ENCODE data around the gene SLAMF9.

Gene SLAMF9

GRCh38 chr1:159934136-159935039 is 19.6 kb downstream of the SLAMF9 start:
- no peak overlapping the region for H3K4me3 ChIP-seq (ENCODE audit: low read depth, low read length)
- no peak for TF ChIP-seq CTCF (IDR thresholded peaks at IDR 0.05; ENCODE audit: borderline replicate concordance, insufficient read depth, low read depth, low read length)

- H3K4me3 ChIP-seq (ENCODE audit: low read depth, low read length): no peak overlapping the region
- TF ChIP-seq CTCF (IDR thresholded peaks at IDR 0.05; ENCODE audit: borderline replicate concordance, insufficient read depth, low read depth, low read length): no peak
Measured at GRCh38 chr1:159933347-159933746, 20.7 kb downstream of the SLAMF9 start.

- no peak for TF ChIP-seq CTCF (IDR thresholded peaks at IDR 0.05; ENCODE audit: borderline replicate concordance, insufficient read depth, low read depth, low read length)
- H3K4me3 ChIP-seq (ENCODE audit: low read depth, low read length): no peak overlapping the region
Measured at GRCh38 chr1:159932296-159933285, 21.4 kb downstream of the SLAMF9 start.

GRCh38 chr1:159931795-159932173 is 22.3 kb downstream of the SLAMF9 start:
- TF ChIP-seq CTCF (IDR thresholded peaks at IDR 0.05; ENCODE audit: borderline replicate concordance, insufficient read depth, low read depth, low read length): no peak
- H3K4me3 ChIP-seq (ENCODE audit: low read depth, low read length): no peak overlapping the region

- no peak overlapping the region for H3K4me3 ChIP-seq (ENCODE audit: low read depth, low read length)
- TF ChIP-seq CTCF (IDR thresholded peaks at IDR 0.05; ENCODE audit: borderline replicate concordance, insufficient read depth, low read depth, low read length): no peak
Measured at GRCh38 chr1:159931101-159931794, 22.8 kb downstream of the SLAMF9 start.

GRCh38 chr1:159930634-159931033 is 23.4 kb downstream of the SLAMF9 start:
- H3K4me3 ChIP-seq (ENCODE audit: low read depth, low read length): no peak overlapping the region
- TF ChIP-seq CTCF (IDR thresholded peaks at IDR 0.05; ENCODE audit: borderline replicate concordance, insufficient read depth, low read depth, low read length): no peak
